HUES6 (cell line): ENCODE data around the gene CRIP3.

ENCODE experiments used
- H3K27ac ChIP-seq: 2 replicates; pipeline ENCODE4 v1.7.0; 2013; ENCODE audit warnings: low read depth, mild to moderate bottlenecking, low read length, inconsistent platforms
- H3K27me3 ChIP-seq: 2 replicates; pipeline ENCODE4 v1.6.1; 2013; ENCODE audit warnings: low read length; ENCODE audit not compliant: control insufficient read depth, insufficient read depth
- H3K36me3 ChIP-seq: 2 replicates; pipeline ENCODE4 v1.6.1; 2013; ENCODE audit warnings: low read length; ENCODE audit not compliant: control insufficient read depth, insufficient read depth
- H3K4me1 ChIP-seq: 2 replicates; pipeline ENCODE4 v1.6.1; 2013; ENCODE audit warnings: low read length; ENCODE audit not compliant: control insufficient read depth, insufficient read depth
- H3K4me3 ChIP-seq: 2 replicates; pipeline ENCODE4 v1.5.1; 2013; ENCODE audit warnings: low read depth, low read length
- H3K9ac ChIP-seq: one replicate; pipeline ENCODE4 v1.6.1; 2013; ENCODE audit warnings: mild to moderate bottlenecking, low read length
- H3K9me3 ChIP-seq: 2 replicates; pipeline ENCODE4 v1.6.1; 2013; ENCODE audit warnings: low read depth, low read length; ENCODE audit not compliant: control insufficient read depth, insufficient read depth

CRIP3 gene

GRCh38 chr6:43282060-43282459, 26.6 kb downstream of the CRIP3 start:
- H3K36me3 ChIP-seq: no peaks in the 10 kb centered on the region
- H3K4me1 ChIP-seq: peaks cover 16% of the 10 kb centered on the region
- H3K9ac ChIP-seq: no peak overlapping the region
- H3K27me3 ChIP-seq: peaks cover 28% of the 10 kb centered on the region
- H3K9me3 ChIP-seq: no peaks in the 10 kb centered on the region
- H3K27ac ChIP-seq: no peak overlapping the region
- H3K4me3 ChIP-seq: no peak overlapping the region

- H3K9ac ChIP-seq: no peak overlapping the region
- no peaks in the 10 kb centered on the region for H3K36me3 ChIP-seq
- H3K27ac ChIP-seq: no peak overlapping the region
- H3K9me3 ChIP-seq: no peaks in the 10 kb centered on the region
- peaks cover 25% of the 10 kb centered on the region for H3K4me1 ChIP-seq
- peaks cover 31% of the 10 kb centered on the region for H3K27me3 ChIP-seq
- H3K4me3 ChIP-seq: no peak overlapping the region
Observed at GRCh38 chr6:43280234-43280633, 28.4 kb downstream of the CRIP3 start.

- Histone ChIP-seq H3K4me1 (peaks cover 38% of the 10 kb centered on the region), H3K9ac (no peak overlapping the region), H3K36me3 (no peaks in the 10 kb centered on the region), H3K27ac (no peak overlapping the region), H3K4me3 (no peak overlapping the region), H3K9me3 (no peaks in the 10 kb centered on the region), H3K27me3 (peaks cover 40% of the 10 kb centered on the region)
Observed at GRCh38 chr6:43278524-43279078, 30.0 kb downstream of the CRIP3 start.

GRCh38 chr6:43277643-43278523, 30.7 kb downstream of the CRIP3 start:
- H3K9ac ChIP-seq: no peak overlapping the region

GRCh38 chr6:43277306-43277642, 31.4 kb downstream of the CRIP3 start:
- no peak overlapping the region for H3K4me3 ChIP-seq
- no peaks in the 10 kb centered on the region for H3K9me3 ChIP-seq
- H3K27ac ChIP-seq: no peak overlapping the region
- no peak overlapping the region for H3K9ac ChIP-seq
- H3K4me1 ChIP-seq: peaks cover 38% of the 10 kb centered on the region
- no peaks in the 10 kb centered on the region for H3K36me3 ChIP-seq
- H3K27me3 ChIP-seq: peaks cover 53% of the 10 kb centered on the region

More at GRCh38 chr6:43277643-43278523, 30.7 kb downstream of the CRIP3 start:
- Histone ChIP-seq H3K9me3 (no peaks in the 10 kb centered on the region), H3K4me1 (peaks cover 38% of the 10 kb centered on the region), H3K4me3 (no peak overlapping the region), H3K36me3 (no peaks in the 10 kb centered on the region), H3K27ac (no peak overlapping the region), H3K27me3 (peaks cover 47% of the 10 kb centered on the region)

GRCh38 chr6:43276577-43277305, 31.9 kb downstream of the CRIP3 start:
- Histone ChIP-seq H3K9ac (no peak overlapping the region), H3K9me3 (no peaks in the 10 kb centered on the region), H3K4me1 (peaks cover 38% of the 10 kb centered on the region), H3K27me3 (peaks cover 58% of the 10 kb centered on the region), H3K4me3 (peak overlapping the region; percentile 42), H3K27ac (no peak overlapping the region), H3K36me3 (no peaks in the 10 kb centered on the region)

GRCh38 chr6:43275801-43276576, 32.6 kb downstream of the CRIP3 start:
- Histone ChIP-seq H3K9me3 (no peaks in the 10 kb centered on the region), H3K27me3 (peaks cover 63% of the 10 kb centered on the region), H3K9ac (no peak overlapping the region), H3K36me3 (no peaks in the 10 kb centered on the region), H3K4me1 (peaks cover 38% of the 10 kb centered on the region), H3K4me3 (peak overlapping the region; percentile 42), H3K27ac (no peak overlapping the region)

- Histone ChIP-seq H3K4me3 (peak overlapping the region; percentile 58), H3K36me3 (no peaks in the 10 kb centered on the region), H3K27me3 (peaks cover 73% of the 10 kb centered on the region), H3K9ac (no peak overlapping the region), H3K9me3 (no peaks in the 10 kb centered on the region), H3K27ac (no peak overlapping the region), H3K4me1 (peaks cover 46% of the 10 kb centered on the region)
Observed at GRCh38 chr6:43274916-43275597, 33.6 kb downstream of the CRIP3 start.

GRCh38 chr6:43274127-43274915, 34.3 kb downstream of the CRIP3 start:
- H3K9ac ChIP-seq: no peak overlapping the region
- H3K4me1 ChIP-seq: peaks cover 51% of the 10 kb centered on the region
- H3K4me3 ChIP-seq: peak overlapping the region; percentile 58

GRCh38 chr6:43273707-43274106, 34.9 kb downstream of the CRIP3 start:
- no peaks in the 10 kb centered on the region for H3K36me3 ChIP-seq
- H3K9ac ChIP-seq: no peak overlapping the region
- peaks cover 53% of the 10 kb centered on the region for H3K4me1 ChIP-seq
- peaks cover 86% of the 10 kb centered on the region for H3K27me3 ChIP-seq
- no peaks in the 10 kb centered on the region for H3K9me3 ChIP-seq
- H3K27ac ChIP-seq: no peak overlapping the region
- no peak overlapping the region for H3K4me3 ChIP-seq

More at GRCh38 chr6:43274127-43274915, 34.3 kb downstream of the CRIP3 start:
- no peak overlapping the region for H3K27ac ChIP-seq
- H3K9me3 ChIP-seq: no peaks in the 10 kb centered on the region
- no peaks in the 10 kb centered on the region for H3K36me3 ChIP-seq
- H3K27me3 ChIP-seq: peaks cover 80% of the 10 kb centered on the region
